ENCODE data around the gene UBE3D. TPM values are rescaled to one million over a fixed set of nuclear protein-coding genes. Genes with fewer than 3 reads are reported as not detected.
"Not testable (repeated sequence)": the region's sequence is repeated elsewhere in the genome, so short reads cannot be mapped to it uniquely, and the experiment has no call there.

The UBE3D gene
- total RNA-seq, 1 donor from 2014 or later, result 5.3 TPM

- intact Hi-C loops (cut with DNase I), result no loop called here
- DNase-seq, result no peak
Measured at GRCh38 chr6:82863781-82864180, 201.9 kb downstream of the UBE3D start.

GRCh38 chr6:82862543-82862942, 203.1 kb downstream of the UBE3D start:
- TF ChIP-seq CTCF (IDR thresholded peaks at IDR 0.05), result no peak
- H3K27me3 ChIP-seq (ENCODE audit: low read depth), result no peaks in the 10 kb centered on the region
- no peak overlapping the region for H3K4me3 ChIP-seq
- H3K4me1 ChIP-seq, result no peaks in the 10 kb centered on the region
- H3K27ac ChIP-seq, result no peak overlapping the region
- DNase-seq, result no peak
- no peaks in the 10 kb centered on the region for H3K9me3 ChIP-seq
- ATAC-seq, result peak; percentile 76 to 91
- no peaks in the 10 kb centered on the region for H3K36me3 ChIP-seq
- intact Hi-C loops (cut with DNase I), result no loop called here

More at GRCh38 chr6:82863781-82864180, 201.9 kb downstream of the UBE3D start:
- no peak for ATAC-seq
- no peak overlapping the region for H3K27ac ChIP-seq
- no peak for TF ChIP-seq CTCF (IDR thresholded peaks at IDR 0.05)
- no peak overlapping the region for H3K4me3 ChIP-seq
- no peaks in the 10 kb centered on the region for H3K36me3 ChIP-seq
- H3K27me3 ChIP-seq (ENCODE audit: low read depth), result no peaks in the 10 kb centered on the region
- no peaks in the 10 kb centered on the region for H3K4me1 ChIP-seq
- no peaks in the 10 kb centered on the region for H3K9me3 ChIP-seq

GRCh38 chr6:82861121-82861520, 204.5 kb downstream of the UBE3D start:
- ATAC-seq, result no peak
- Histone ChIP-seq H3K36me3 (no peaks in the 10 kb centered on the region), H3K9me3 (no peaks in the 10 kb centered on the region), H3K27me3 (ENCODE audit: low read depth) (no peaks in the 10 kb centered on the region), H3K4me1 (no peaks in the 10 kb centered on the region), H3K4me3 (no peak overlapping the region), H3K27ac (no peak overlapping the region)
- intact Hi-C loops (cut with DNase I), result no loop called here
- TF ChIP-seq CTCF (IDR thresholded peaks at IDR 0.05), result no peak
- DNase-seq, result no peak

GRCh38 chr6:82856077-82856476, 209.6 kb downstream of the UBE3D start:
- H3K4me3 ChIP-seq; H3K36me3 ChIP-seq; H3K27me3 ChIP-seq (ENCODE audit: low read depth); H3K4me1 ChIP-seq; H3K9me3 ChIP-seq; H3K27ac ChIP-seq; DNase-seq; ATAC-seq; intact Hi-C loops (cut with DNase I): not testable (repeated sequence)

- H3K36me3 ChIP-seq; H3K4me3 ChIP-seq; ATAC-seq; H3K27me3 ChIP-seq (ENCODE audit: low read depth); DNase-seq; H3K4me1 ChIP-seq; intact Hi-C loops (cut with DNase I); H3K27ac ChIP-seq; H3K9me3 ChIP-seq: not testable (repeated sequence)
Measured at GRCh38 chr6:82852904-82853303, 212.7 kb downstream of the UBE3D start.

- Histone ChIP-seq H3K27ac (no peak overlapping the region), H3K36me3 (no peaks in the 10 kb centered on the region), H3K4me1 (no peaks in the 10 kb centered on the region), H3K4me3 (no peak overlapping the region), H3K9me3 (no peaks in the 10 kb centered on the region), H3K27me3 (ENCODE audit: low read depth) (no peaks in the 10 kb centered on the region)
- ATAC-seq (no peak), DNase-seq (no peak)
- TF ChIP-seq CTCF (IDR thresholded peaks at IDR 0.05), result no peak
- intact Hi-C loops (cut with DNase I), result no loop called here
Measured at GRCh38 chr6:82843291-82843885, 222.3 kb downstream of the UBE3D start.
